IPS-18a (cell line): ENCODE measurements around the gene ASXL3.

ENCODE experiments used
- H3K27ac ChIP-seq: one replicate; pipeline ENCODE4 v1.5.1; 2013; ENCODE audit warnings: low read length
- H3K27me3 ChIP-seq: one replicate; pipeline ENCODE4 v1.6.1; 2013; ENCODE audit warnings: mild to moderate bottlenecking, low read length; ENCODE audit not compliant: control insufficient read depth, insufficient read depth
- H3K36me3 ChIP-seq: one replicate; pipeline ENCODE4 v1.6.1; 2013; ENCODE audit warnings: low read depth, low read length; ENCODE audit not compliant: control insufficient read depth
- H3K4me1 ChIP-seq: one replicate; pipeline ENCODE4 v1.6.1; 2013; ENCODE audit warnings: low read depth, low read length; ENCODE audit not compliant: control insufficient read depth
- H3K4me3 ChIP-seq: one replicate; pipeline ENCODE4 v1.5.1; 2013; ENCODE audit warnings: low read length
- H3K9ac ChIP-seq: one replicate; pipeline ENCODE4 v1.6.1; 2013; ENCODE audit warnings: mild to moderate bottlenecking, low read length, moderate library complexity
- H3K9me3 ChIP-seq: one replicate; pipeline ENCODE4 v1.6.1; 2013; ENCODE audit warnings: low read depth, low read length; ENCODE audit not compliant: control insufficient read depth

Gene ASXL3

DNA sequence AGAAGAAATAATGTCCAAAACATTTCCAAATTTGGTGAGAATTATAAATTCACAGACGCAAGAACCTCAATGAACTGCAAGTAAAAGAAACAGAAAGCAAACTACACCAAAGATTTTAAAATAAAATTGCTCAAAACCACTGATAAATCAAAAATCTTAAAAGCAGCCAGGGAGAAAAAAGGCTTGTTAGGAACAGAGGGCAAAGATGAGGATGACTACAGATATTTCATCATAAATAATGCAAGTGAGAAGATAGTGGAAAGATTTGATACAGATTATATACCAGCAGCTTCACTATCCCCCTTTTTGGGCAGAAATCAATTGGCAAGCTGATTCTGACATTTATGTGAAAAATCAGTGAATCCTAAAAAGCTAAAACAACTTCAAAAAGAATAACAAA is 10.3 kb upstream of the ASXL3 start:
- Histone ChIP-seq H3K9me3 (peaks cover 10% of the 10 kb centered on the region), H3K27me3 (no peaks in the 10 kb centered on the region), H3K4me1 (no peaks in the 10 kb centered on the region), H3K27ac (no peak overlapping the region), H3K36me3 (no peaks in the 10 kb centered on the region), H3K4me3 (no peak overlapping the region), H3K9ac (no peak overlapping the region)

DNA sequence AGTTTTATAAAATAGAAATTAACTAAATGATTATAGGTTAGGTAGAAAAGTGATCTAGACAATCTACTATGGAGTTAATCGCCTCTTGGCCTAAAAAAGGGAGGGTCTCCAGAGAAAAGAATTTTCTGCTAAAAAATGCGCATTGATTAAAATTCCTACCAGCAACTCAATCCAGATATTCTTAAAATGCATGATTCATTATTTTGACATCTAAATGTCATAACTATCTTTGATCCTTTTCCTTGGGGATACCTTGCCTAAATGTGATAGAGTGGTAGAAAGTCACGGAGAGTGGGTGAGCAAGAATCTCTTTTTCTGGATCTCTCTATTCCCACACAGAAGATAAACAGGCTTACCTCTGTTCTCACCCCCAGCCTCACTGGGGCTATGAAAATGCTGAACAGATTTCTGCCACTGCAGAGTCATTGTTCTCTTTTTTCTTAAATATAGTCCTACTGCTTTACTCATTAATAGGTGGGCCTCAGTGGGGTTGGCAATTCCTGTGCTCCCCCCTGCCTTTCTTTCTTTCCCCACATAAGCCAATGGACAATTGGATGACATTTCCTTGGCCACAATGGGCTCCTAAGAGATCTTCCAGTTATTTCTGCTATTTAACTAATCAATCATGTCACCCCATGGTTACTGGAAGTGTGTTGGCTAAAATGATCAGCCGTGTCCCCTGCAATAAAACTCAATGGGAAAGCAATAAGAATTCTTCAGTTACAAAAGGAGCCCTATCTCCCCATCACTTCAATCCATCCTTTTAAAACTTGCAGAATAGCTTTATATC is 5.8 kb upstream of the ASXL3 start:
- no peak overlapping the region for H3K4me3 ChIP-seq
- peaks cover 11% of the 10 kb centered on the region for H3K4me1 ChIP-seq
- peaks cover 6% of the 10 kb centered on the region for H3K9me3 ChIP-seq
- no peaks in the 10 kb centered on the region for H3K36me3 ChIP-seq
- H3K27ac ChIP-seq = no peak overlapping the region
- no peak overlapping the region for H3K9ac ChIP-seq
- peaks cover 7% of the 10 kb centered on the region for H3K27me3 ChIP-seq

DNA sequence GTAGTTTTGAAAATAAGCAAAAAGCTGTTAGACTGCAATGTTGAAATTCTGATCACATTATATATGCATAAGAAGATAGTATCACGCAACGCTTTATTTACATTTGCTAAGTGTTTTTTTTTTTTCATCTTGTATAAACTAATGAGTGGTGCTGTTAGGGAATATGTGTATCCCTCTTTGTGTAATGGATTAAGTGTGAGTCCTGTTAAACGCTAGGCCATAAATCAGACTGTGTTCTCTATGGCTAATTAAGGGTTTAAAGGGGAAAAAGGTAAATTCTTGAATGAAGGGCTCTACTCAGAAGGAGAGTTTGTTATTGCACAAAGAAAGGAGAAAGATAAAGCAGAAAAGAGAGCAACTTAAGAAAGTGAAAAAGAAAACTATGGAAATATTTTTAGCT is 4.8 kb upstream of the ASXL3 start:
- H3K27me3 ChIP-seq = peaks cover 15% of the 10 kb centered on the region
- H3K9ac ChIP-seq = no peak overlapping the region
- no peak overlapping the region for H3K4me3 ChIP-seq
- peaks cover 11% of the 10 kb centered on the region for H3K4me1 ChIP-seq
- no peaks in the 10 kb centered on the region for H3K36me3 ChIP-seq
- H3K9me3 ChIP-seq = no peaks in the 10 kb centered on the region
- no peak overlapping the region for H3K27ac ChIP-seq

DNA sequence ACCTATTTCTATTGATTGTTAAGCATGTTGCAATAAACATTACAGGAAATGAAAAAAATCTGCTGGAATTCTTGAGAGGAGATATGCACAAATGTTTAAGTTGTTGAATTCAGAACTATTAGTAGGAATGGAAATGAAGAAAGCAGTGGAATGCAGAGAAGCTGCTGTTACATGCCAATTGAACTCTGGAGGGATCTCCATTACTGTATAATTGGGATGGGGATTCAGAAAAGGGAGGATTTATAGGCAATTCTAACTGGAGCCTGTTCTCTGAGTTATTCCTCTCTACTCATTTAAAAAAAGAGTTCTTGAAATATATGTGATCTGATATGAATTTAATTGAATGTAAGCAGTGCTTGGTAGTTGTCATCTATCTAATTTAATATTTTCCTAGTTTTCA is 2.6 kb upstream of the ASXL3 start:
- Histone ChIP-seq H3K27ac (no peak overlapping the region), H3K4me1 (peaks cover 11% of the 10 kb centered on the region), H3K27me3 (peaks cover 34% of the 10 kb centered on the region), H3K36me3 (no peaks in the 10 kb centered on the region), H3K4me3 (no peak overlapping the region), H3K9ac (no peak overlapping the region), H3K9me3 (no peaks in the 10 kb centered on the region)

DNA sequence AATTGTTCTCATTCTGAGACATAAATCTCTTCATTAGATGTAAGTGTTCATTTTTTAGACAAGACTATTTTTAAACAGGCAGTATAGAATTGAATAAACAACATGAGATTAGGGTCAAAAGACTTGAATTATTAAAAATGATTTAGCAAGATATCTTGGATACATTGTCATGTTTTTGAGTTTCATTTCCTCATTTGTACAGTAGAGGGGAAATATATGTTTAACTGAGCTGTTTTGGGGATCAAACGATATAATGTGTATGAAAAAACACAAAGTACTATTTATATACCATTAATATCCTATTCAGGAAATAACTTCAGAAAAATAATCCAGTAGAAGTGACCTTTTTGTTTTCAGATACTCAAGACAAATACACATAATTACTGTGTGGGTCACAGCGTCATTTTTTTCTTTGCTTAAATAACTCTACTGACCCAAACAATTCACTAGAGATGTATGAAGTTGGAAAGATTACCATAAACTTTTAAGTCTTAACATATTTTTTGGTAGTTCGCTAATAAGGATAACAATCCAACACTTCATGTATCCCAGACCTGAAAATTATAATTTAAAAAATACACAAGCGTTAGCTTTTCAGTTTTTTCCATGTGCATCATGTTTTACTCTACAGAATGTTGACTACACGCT is 896 bp upstream of the ASXL3 start:
- Histone ChIP-seq H3K27me3 (peaks cover 38% of the 10 kb centered on the region), H3K9me3 (no peaks in the 10 kb centered on the region), H3K27ac (no peak overlapping the region), H3K36me3 (no peaks in the 10 kb centered on the region), H3K4me1 (peaks cover 21% of the 10 kb centered on the region), H3K9ac (no peak overlapping the region), H3K4me3 (peak overlapping the region; percentile 79)

DNA sequence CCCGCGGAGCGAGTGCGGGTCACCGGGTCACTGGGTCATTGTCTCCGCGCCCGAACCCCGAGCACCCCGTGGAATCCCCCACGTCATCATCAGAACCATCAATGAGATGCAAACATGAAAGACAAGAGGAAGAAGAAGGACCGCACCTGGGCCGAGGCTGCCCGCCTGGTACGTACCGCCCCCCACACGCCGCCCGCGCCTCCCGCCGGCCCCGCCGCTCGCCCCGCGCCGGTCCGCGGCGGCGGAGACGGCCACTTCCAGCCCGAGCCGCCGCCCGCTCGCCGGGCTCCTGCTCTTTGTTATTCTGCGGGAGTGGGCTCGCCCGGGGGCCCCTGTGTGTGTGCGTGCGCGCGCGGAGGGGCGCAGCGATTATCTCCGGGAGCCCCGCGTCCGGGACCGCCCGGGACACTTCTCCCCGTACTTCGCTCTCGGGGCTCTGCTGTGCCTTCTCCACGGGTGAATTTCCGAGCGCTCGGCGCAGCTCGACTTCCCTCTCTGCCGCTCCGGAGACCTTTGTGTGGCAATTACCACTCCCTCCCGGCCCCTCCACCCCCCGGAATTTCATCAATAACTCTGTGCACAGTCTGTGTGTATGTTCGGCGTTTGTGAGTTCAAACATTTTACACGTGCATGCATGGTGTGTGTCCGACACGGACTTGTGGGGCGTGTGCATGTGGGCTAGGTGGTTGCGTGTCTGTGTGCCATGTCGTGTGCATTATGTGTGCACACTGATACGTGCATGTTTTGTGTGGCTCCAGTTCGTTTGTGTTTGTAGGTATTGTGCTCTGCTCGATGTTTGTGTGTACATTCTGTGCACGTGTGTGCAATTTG is 714 bp downstream of the ASXL3 start:
- peak overlapping the region; percentile 63 for H3K4me3 ChIP-seq
- H3K36me3 ChIP-seq = no peaks in the 10 kb centered on the region
- no peaks in the 10 kb centered on the region for H3K9me3 ChIP-seq
- peaks cover 25% of the 10 kb centered on the region for H3K4me1 ChIP-seq
- H3K27ac ChIP-seq = no peak overlapping the region
- H3K9ac ChIP-seq = peak overlapping the region; percentile 21
- peaks cover 38% of the 10 kb centered on the region for H3K27me3 ChIP-seq

DNA sequence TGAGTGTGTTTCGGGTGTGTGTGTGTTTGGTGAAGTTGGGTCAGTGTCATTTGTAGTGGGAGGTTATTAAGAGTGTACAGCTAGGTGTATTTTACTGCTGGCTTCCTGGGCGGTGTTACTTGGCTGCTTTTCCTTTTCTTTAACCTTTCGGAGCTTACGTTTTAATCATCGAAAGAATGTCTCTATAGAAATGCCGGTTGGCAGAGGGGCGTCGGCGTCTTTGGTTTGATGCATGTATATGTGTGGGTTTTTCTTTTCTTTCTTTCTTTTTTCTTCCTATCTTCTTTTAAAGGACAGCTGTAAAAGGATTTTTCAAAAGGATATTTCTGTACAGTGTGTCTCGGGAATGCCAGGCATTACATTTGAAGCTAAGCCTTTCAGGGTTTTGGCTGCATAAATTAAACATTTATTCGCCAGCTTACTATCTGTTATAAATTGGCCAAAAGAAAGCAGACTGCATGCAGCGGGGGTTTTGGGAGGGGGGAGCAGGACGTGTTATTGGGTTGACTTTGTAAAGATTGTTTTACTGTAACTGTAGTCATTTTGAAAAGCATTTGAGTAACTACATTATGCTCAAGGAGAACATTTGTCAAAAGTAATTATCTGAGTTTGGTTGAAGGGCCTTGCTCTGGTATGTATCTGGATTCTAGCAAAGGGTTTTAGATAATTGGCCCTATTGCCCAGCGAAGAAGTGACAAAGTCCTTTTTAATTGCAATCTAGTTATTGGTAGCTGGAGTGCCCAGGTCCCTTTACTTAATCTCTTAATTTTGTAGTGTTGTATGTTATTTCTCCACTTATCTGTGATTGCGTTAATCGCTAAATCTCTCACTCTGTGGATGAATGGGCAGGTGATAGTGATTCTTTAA is 1.6 kb downstream of the ASXL3 start:
- Histone ChIP-seq H3K36me3 (no peaks in the 10 kb centered on the region), H3K9ac (peak overlapping the region; percentile 21), H3K9me3 (no peaks in the 10 kb centered on the region), H3K27ac (no peak overlapping the region), H3K4me1 (peaks cover 32% of the 10 kb centered on the region), H3K4me3 (peak overlapping the region; percentile 63), H3K27me3 (peaks cover 38% of the 10 kb centered on the region)

DNA sequence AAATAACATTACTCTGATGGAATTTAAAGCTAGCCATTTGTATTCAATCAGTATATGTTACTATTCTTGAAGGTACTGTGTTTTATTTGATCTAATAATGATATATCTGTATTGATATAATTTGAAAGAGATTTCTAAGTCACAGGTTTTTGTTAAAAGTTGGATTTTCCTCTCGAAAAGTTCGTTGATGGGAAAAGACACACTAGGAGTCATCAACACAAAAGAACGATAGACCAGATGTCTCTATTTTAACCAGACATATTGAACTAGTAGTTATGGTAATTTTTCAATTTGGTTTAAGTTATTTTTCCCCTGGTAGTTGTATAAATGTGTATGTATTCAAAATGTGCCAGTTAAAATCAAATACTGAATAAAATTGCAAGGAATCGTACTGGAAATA is 2.5 kb downstream of the ASXL3 start:
- Histone ChIP-seq H3K27me3 (peaks cover 38% of the 10 kb centered on the region), H3K9ac (no peak overlapping the region), H3K4me1 (peaks cover 38% of the 10 kb centered on the region)

DNA sequence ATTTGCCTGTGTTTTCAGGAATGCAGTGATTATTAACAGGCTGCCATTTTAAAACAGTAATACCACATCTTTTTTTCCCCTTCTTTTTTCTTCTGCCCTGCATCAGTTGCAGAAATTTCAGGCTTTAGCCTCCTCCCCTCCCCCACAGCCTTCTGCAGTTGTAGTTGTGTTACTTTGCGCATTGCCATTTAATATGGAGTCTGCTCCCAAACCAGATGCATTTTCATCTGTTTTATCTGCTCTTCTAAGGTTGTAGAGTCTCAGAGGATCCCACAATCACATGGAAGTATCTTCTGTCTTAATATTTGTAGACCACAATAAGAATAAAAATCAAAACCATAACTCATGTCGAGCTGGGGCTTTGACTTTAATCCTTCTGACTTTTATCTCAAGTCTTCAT is 3.8 kb downstream of the ASXL3 start:
- Histone ChIP-seq H3K27me3 (peaks cover 34% of the 10 kb centered on the region), H3K4me1 (peaks cover 34% of the 10 kb centered on the region)

More for the DNA sequence above, 2.5 kb downstream of the ASXL3 start:
- Histone ChIP-seq H3K4me3 (peak overlapping the region; percentile 63), H3K9me3 (no peaks in the 10 kb centered on the region), H3K27ac (no peak overlapping the region), H3K36me3 (no peaks in the 10 kb centered on the region)

DNA sequence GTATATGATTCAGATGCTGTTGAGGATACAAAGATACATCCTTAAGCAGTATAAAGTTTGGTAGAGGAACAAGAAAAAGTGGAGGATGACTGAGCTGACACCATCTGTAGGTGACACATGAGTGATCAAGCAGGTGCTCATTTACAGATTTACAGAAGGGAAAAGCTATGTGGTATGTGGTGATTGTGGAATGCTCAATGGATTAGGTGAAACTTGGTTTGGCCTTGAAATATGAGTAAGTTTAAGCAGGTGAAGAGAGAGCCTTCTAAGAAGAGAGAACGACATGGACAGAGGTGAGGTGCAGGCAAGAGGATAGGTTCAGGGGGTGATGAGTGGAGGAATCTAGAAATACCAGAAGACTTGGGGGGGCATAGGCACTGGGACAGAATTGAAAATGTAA is 5.9 kb downstream of the ASXL3 start:
- Histone ChIP-seq H3K36me3 (no peaks in the 10 kb centered on the region), H3K27ac (no peak overlapping the region), H3K4me1 (peaks cover 34% of the 10 kb centered on the region), H3K27me3 (peaks cover 19% of the 10 kb centered on the region), H3K4me3 (no peak overlapping the region), H3K9me3 (peaks cover 7% of the 10 kb centered on the region), H3K9ac (no peak overlapping the region)

More for the DNA sequence above, 3.8 kb downstream of the ASXL3 start:
- Histone ChIP-seq H3K27ac (no peak overlapping the region), H3K9me3 (no peaks in the 10 kb centered on the region), H3K4me3 (peak overlapping the region; percentile 19), H3K36me3 (no peaks in the 10 kb centered on the region), H3K9ac (no peak overlapping the region)
